Measurements from ENCODE around the gene SCO2. TPM values are rescaled to one million over a fixed set of nuclear protein-coding genes. Genes with fewer than 3 reads are reported as not detected.
"Not testable (repeated sequence)": the region's sequence is repeated elsewhere in the genome, so short reads cannot be mapped to it uniquely, and the experiment has no call there.

The SCO2 gene
- total RNA-seq, 1 donor, result 5.1 TPM

GRCh38 chr22:50520826-50521453 lies 4.5 kb downstream of the SCO2 start:
- Histone ChIP-seq H3K27ac (ENCODE audit: low read depth, low read length) (no peak overlapping the region), H3K79me2 (ENCODE audit: insufficient read depth, low read length) (peaks cover 47% of the 10 kb centered on the region), H2AFZ (ENCODE audit: low read length) (no peak overlapping the region), H3K27me3 (ENCODE audit: insufficient read depth, low read length) (no peaks in the 10 kb centered on the region), H3K4me2 (ENCODE audit: insufficient read depth, low read length) (no peak overlapping the region), H3K4me1 (ENCODE audit: insufficient read depth, low read length) (peaks cover 6% of the 10 kb centered on the region), H3K36me3 (ENCODE audit: insufficient read depth, low read length) (peaks cover 32% of the 10 kb centered on the region), H3K4me3 (ENCODE audit: insufficient read depth, low read length) (no peak overlapping the region), H3K9me3 (ENCODE audit: low read depth, low read length) (no peaks in the 10 kb centered on the region), H4K20me1 (ENCODE audit: insufficient read depth, low read length) (peaks cover 23% of the 10 kb centered on the region)
- peak; percentile 67 for DNase-seq (ENCODE audit: insufficient read length, low spot score, missing footprints)
- TF ChIP-seq CTCF (IDR thresholded peaks at IDR 0.05; ENCODE audit: extremely low read depth, low read depth, low read length), result no peak

- H3K4me2 ChIP-seq (ENCODE audit: insufficient read depth, low read length); H3K4me3 ChIP-seq (ENCODE audit: insufficient read depth, low read length); H3K9me3 ChIP-seq (ENCODE audit: low read depth, low read length); DNase-seq (ENCODE audit: insufficient read length, low spot score, missing footprints); H3K27ac ChIP-seq (ENCODE audit: low read depth, low read length); H2AFZ ChIP-seq (ENCODE audit: low read length); H3K27me3 ChIP-seq (ENCODE audit: insufficient read depth, low read length); H3K4me1 ChIP-seq (ENCODE audit: insufficient read depth, low read length): not testable (repeated sequence)
- Histone ChIP-seq H3K36me3 (ENCODE audit: insufficient read depth, low read length) (peaks cover 32% of the 10 kb centered on the region), H4K20me1 (ENCODE audit: insufficient read depth, low read length) (peaks cover 23% of the 10 kb centered on the region), H3K79me2 (ENCODE audit: insufficient read depth, low read length) (peaks cover 50% of the 10 kb centered on the region)
Observed at GRCh38 chr22:50520184-50520583, 5.2 kb downstream of the SCO2 start.

- H3K27ac ChIP-seq (ENCODE audit: low read depth, low read length), result no peak overlapping the region
- H4K20me1 ChIP-seq (ENCODE audit: insufficient read depth, low read length), result peaks cover 15% of the 10 kb centered on the region
- peaks cover 1% of the 10 kb centered on the region for H3K4me1 ChIP-seq (ENCODE audit: insufficient read depth, low read length)
- DNase-seq (ENCODE audit: insufficient read length, low spot score, missing footprints), result peak; percentile 37
- peaks cover 53% of the 10 kb centered on the region for H3K79me2 ChIP-seq (ENCODE audit: insufficient read depth, low read length)
- peaks cover 32% of the 10 kb centered on the region for H3K36me3 ChIP-seq (ENCODE audit: insufficient read depth, low read length)
- no peak for TF ChIP-seq CTCF (IDR thresholded peaks at IDR 0.05; ENCODE audit: extremely low read depth, low read depth, low read length)
- H3K4me3 ChIP-seq (ENCODE audit: insufficient read depth, low read length), result no peak overlapping the region
- H2AFZ ChIP-seq (ENCODE audit: low read length), result no peak overlapping the region
- no peaks in the 10 kb centered on the region for H3K27me3 ChIP-seq (ENCODE audit: insufficient read depth, low read length)
- no peaks in the 10 kb centered on the region for H3K9me3 ChIP-seq (ENCODE audit: low read depth, low read length)
- H3K4me2 ChIP-seq (ENCODE audit: insufficient read depth, low read length), result no peak overlapping the region
Observed at GRCh38 chr22:50519151-50519550, 6.2 kb downstream of the SCO2 start.

- H4K20me1 ChIP-seq (ENCODE audit: insufficient read depth, low read length), result peaks cover 10% of the 10 kb centered on the region
- H3K9me3 ChIP-seq (ENCODE audit: low read depth, low read length), result no peaks in the 10 kb centered on the region
- peaks cover 28% of the 10 kb centered on the region for H3K36me3 ChIP-seq (ENCODE audit: insufficient read depth, low read length)
- H3K27ac ChIP-seq (ENCODE audit: low read depth, low read length), result no peak overlapping the region
- no peak for DNase-seq (ENCODE audit: insufficient read length, low spot score, missing footprints)
- H2AFZ ChIP-seq (ENCODE audit: low read length), result no peak overlapping the region
- H3K4me2 ChIP-seq (ENCODE audit: insufficient read depth, low read length), result no peak overlapping the region
- no peak overlapping the region for H3K4me3 ChIP-seq (ENCODE audit: insufficient read depth, low read length)
- no peak for TF ChIP-seq CTCF (IDR thresholded peaks at IDR 0.05; ENCODE audit: extremely low read depth, low read depth, low read length)
- peaks cover 53% of the 10 kb centered on the region for H3K79me2 ChIP-seq (ENCODE audit: insufficient read depth, low read length)
- H3K4me1 ChIP-seq (ENCODE audit: insufficient read depth, low read length), result no peaks in the 10 kb centered on the region
- H3K27me3 ChIP-seq (ENCODE audit: insufficient read depth, low read length), result no peaks in the 10 kb centered on the region
Observed at GRCh38 chr22:50518606-50519005, 6.8 kb downstream of the SCO2 start.

Data from osteoblast (primary cell).